ENCODE data around the gene CUZD1.
"Not testable (repeated sequence)": the region's sequence is repeated elsewhere in the genome, so short reads cannot be mapped to it uniquely, and the experiment has no call there.

Gene CUZD1

DNA sequence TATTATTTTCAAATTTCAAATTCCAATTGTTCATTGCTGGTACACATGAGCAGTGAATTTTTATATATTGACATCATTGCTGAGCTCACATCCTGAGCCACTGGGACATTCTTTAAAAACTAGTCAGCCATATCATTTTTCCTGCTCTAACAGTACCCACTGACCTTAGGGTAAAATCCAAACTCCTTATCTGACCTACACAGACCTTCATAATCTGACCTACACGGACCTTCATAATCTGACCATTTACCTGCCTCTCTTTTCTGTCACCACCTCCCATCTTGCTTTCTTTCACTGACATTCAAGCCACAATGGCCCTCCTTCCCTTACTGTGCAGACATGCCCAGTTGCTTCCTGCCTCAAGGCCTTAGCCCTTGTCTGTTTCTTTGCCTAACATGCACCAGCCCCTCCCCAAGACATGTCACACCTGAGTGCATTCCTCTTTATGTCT lies 16.1 kb upstream of the CUZD1 start:
- no peak for DNase-seq (ENCODE audit: low read depth in 1 of 2, low spot score in 1 of 2)
- Histone ChIP-seq H3K27ac (replicated peaks) (no peak overlapping the region), H3K27me3 (ENCODE audit: insufficient read depth, poor library complexity, severe bottlenecking) (peaks cover 6% of the 10 kb centered on the region), H3K4me3 (replicated peaks; ENCODE audit: insufficient read depth, low read length) (no peak overlapping the region)
- TF ChIP-seq GABPA (IDR thresholded peaks at IDR 0.05; ENCODE audit: low read depth): no peak
- TF ChIP-seq, protein P1, sequence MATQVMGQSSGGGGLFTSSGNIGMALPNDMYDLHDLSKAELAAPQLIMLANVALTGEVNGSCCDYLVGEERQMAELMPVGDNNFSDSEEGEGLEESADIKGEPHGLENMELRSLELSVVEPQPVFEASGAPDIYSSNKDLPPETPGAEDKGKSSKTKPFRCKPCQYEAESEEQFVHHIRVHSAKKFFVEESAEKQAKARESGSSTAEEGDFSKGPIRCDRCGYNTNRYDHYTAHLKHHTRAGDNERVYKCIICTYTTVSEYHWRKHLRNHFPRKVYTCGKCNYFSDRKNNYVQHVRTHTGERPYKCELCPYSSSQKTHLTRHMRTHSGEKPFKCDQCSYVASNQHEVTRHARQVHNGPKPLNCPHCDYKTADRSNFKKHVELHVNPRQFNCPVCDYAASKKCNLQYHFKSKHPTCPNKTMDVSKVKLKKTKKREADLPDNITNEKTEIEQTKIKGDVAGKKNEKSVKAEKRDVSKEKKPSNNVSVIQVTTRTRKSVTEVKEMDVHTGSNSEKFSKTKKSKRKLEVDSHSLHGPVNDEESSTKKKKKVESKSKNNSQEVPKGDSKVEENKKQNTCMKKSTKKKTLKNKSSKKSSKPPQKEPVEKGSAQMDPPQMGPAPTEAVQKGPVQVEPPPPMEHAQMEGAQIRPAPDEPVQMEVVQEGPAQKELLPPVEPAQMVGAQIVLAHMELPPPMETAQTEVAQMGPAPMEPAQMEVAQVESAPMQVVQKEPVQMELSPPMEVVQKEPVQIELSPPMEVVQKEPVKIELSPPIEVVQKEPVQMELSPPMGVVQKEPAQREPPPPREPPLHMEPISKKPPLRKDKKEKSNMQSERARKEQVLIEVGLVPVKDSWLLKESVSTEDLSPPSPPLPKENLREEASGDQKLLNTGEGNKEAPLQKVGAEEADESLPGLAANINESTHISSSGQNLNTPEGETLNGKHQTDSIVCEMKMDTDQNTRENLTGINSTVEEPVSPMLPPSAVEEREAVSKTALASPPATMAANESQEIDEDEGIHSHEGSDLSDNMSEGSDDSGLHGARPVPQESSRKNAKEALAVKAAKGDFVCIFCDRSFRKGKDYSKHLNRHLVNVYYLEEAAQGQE (IDR thresholded peaks at IDR 0.05; ENCODE audit: insufficient replicate concordance, low read depth): no peak
- no peak for TF ChIP-seq SPI1 (IDR thresholded peaks at IDR 0.05; ENCODE audit: borderline replicate concordance, low read depth)
- no peak for TF ChIP-seq POLR2AphosphoS5 (IDR thresholded peaks at IDR 0.05; ENCODE audit: low read depth)
- TF ChIP-seq, protein P2, sequence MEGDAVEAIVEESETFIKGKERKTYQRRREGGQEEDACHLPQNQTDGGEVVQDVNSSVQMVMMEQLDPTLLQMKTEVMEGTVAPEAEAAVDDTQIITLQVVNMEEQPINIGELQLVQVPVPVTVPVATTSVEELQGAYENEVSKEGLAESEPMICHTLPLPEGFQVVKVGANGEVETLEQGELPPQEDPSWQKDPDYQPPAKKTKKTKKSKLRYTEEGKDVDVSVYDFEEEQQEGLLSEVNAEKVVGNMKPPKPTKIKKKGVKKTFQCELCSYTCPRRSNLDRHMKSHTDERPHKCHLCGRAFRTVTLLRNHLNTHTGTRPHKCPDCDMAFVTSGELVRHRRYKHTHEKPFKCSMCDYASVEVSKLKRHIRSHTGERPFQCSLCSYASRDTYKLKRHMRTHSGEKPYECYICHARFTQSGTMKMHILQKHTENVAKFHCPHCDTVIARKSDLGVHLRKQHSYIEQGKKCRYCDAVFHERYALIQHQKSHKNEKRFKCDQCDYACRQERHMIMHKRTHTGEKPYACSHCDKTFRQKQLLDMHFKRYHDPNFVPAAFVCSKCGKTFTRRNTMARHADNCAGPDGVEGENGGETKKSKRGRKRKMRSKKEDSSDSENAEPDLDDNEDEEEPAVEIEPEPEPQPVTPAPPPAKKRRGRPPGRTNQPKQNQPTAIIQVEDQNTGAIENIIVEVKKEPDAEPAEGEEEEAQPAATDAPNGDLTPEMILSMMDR (IDR thresholded peaks at IDR 0.05; ENCODE audit: insufficient read depth, low read length): no peak

DNA sequence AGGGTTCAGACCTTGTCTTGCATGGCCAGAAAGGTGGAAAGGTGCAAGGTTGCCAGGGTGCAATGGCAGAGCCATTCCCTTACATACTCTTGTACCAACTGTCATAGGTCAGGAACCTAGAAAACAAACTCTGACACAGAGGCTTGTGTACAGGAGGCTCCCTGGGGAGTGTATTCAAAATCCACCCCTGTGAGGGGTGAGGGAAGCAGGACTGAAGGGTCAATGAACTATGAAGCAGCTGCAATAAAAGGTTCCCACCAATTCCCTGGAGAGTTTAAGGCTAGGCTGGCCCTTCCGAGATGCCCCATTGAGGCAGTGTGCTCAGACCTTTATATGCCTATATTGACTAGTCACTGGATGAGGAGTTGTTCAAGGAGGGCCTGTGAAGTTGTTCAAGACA lies 13.9 kb upstream of the CUZD1 start:
- H3K4me3 ChIP-seq (replicated peaks; ENCODE audit: insufficient read depth, low read length): no peak overlapping the region
- H3K27ac ChIP-seq (replicated peaks): no peak overlapping the region
- peaks cover 6% of the 10 kb centered on the region for H3K27me3 ChIP-seq (ENCODE audit: insufficient read depth, poor library complexity, severe bottlenecking)
- no peak for TF ChIP-seq SPI1 (IDR thresholded peaks at IDR 0.05; ENCODE audit: borderline replicate concordance, low read depth)
- no peak for TF ChIP-seq GABPA (IDR thresholded peaks at IDR 0.05; ENCODE audit: low read depth)
- TF ChIP-seq, protein P2 (IDR thresholded peaks at IDR 0.05; ENCODE audit: insufficient read depth, low read length): no peak
- TF ChIP-seq POLR2AphosphoS5 (IDR thresholded peaks at IDR 0.05; ENCODE audit: low read depth): no peak
- TF ChIP-seq, protein P1 (IDR thresholded peaks at IDR 0.05; ENCODE audit: insufficient replicate concordance, low read depth): no peak
- no peak for DNase-seq (ENCODE audit: low read depth in 1 of 2, low spot score in 1 of 2)

DNA sequence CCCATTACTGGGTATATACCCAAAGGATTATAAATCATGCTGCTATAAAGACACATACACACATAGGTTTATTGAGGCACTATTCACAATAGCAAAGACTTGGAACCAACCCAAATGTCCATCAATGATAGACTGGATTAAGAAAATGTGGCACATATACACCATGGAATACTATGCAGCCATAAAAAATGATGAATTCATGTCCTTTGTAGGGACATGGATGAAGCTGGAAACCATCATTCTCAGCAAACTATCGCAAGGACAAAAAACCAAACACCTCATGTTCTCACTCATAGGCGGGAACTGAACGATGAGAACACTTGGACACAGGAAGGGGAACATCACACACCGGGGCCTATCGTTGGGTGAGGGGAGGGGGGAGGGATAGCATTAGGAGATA lies 12.4 kb upstream of the CUZD1 start:
- DNase-seq (ENCODE audit: low read depth in 1 of 2, low spot score in 1 of 2); H3K27me3 ChIP-seq (ENCODE audit: insufficient read depth, poor library complexity, severe bottlenecking); H3K4me3 ChIP-seq (replicated peaks; ENCODE audit: insufficient read depth, low read length); H3K27ac ChIP-seq (replicated peaks): not testable (repeated sequence)

DNA sequence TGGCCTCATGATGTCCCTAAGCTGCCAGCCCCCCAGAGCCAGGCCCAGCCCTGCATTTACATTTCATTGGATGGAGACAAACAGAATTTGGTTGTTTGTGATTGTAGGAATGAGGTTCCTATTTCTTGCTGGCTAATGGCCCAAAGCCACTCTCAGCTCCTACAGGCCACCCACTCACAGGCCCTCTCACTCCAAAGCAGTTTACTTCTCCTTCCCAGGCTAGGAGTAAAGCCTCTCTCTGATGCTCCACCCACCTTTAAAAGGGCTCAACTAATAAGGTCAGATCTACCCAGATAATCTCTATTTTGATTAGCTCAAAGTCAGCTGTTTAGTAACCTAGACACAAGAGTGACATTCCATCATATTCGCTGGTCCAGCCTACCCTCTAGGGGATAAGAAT lies 11.2 kb upstream of the CUZD1 start:
- H3K27me3 ChIP-seq (ENCODE audit: insufficient read depth, poor library complexity, severe bottlenecking): no peaks in the 10 kb centered on the region
- H3K4me3 ChIP-seq (replicated peaks; ENCODE audit: insufficient read depth, low read length): no peak overlapping the region
- no peak for DNase-seq (ENCODE audit: low read depth in 1 of 2, low spot score in 1 of 2)
- no peak overlapping the region for H3K27ac ChIP-seq (replicated peaks)
- TF ChIP-seq, protein P2 (IDR thresholded peaks at IDR 0.05; ENCODE audit: insufficient read depth, low read length): no peak
- no peak for TF ChIP-seq POLR2AphosphoS5 (IDR thresholded peaks at IDR 0.05; ENCODE audit: low read depth)
- TF ChIP-seq, protein P1 (IDR thresholded peaks at IDR 0.05; ENCODE audit: insufficient replicate concordance, low read depth): no peak
- no peak for TF ChIP-seq SPI1 (IDR thresholded peaks at IDR 0.05; ENCODE audit: borderline replicate concordance, low read depth)
